GM18909 (cell line): ENCODE data around the gene DYDC1.
"Not testable (repeated sequence)": the region's sequence is repeated elsewhere in the genome, so short reads cannot be mapped to it uniquely, and the experiment has no call there.

Experiments used
- ATAC-seq: cut with Tn5 transposase; IDR thresholded peaks from one replicate; pipeline ENCODE4 v1.9.1; 2021; ENCODE audit warnings: mild to moderate bottlenecking; ENCODE audit not compliant: unreplicated experiment, poor library complexity

Gene DYDC1

GRCh38 chr10:80344912-80345311 lies 11.6 kb downstream of the DYDC1 start:
- ATAC-seq = no peak

GRCh38 chr10:80344276-80344675 lies 12.3 kb downstream of the DYDC1 start:
- no peak for ATAC-seq

GRCh38 chr10:80333983-80334382 lies 22.6 kb downstream of the DYDC1 start:
- ATAC-seq = no peak

- no peak for ATAC-seq
These were observed 31.6 kb downstream of the DYDC1 start for GRCh38 chr10:80324891-80325364.

- ATAC-seq = no peak
These were observed 32.5 kb downstream of the DYDC1 start for GRCh38 chr10:80324086-80324485.

- no peak for ATAC-seq
These were observed 33.2 kb downstream of the DYDC1 start for GRCh38 chr10:80323311-80323710.

GRCh38 chr10:80322711-80323110 lies 33.8 kb downstream of the DYDC1 start:
- ATAC-seq = no peak

GRCh38 chr10:80322158-80322557 lies 34.4 kb downstream of the DYDC1 start:
- no peak for ATAC-seq

GRCh38 chr10:80321183-80321582 lies 35.4 kb downstream of the DYDC1 start:
- no peak for ATAC-seq

GRCh38 chr10:80320377-80320776 lies 36.2 kb downstream of the DYDC1 start:
- no peak for ATAC-seq

- ATAC-seq = no peak
These were observed 36.7 kb downstream of the DYDC1 start for GRCh38 chr10:80319725-80320290.

- no peak for ATAC-seq
These were observed 37.2 kb downstream of the DYDC1 start for GRCh38 chr10:80319318-80319717.

- no peak for ATAC-seq
These were observed 37.8 kb downstream of the DYDC1 start for GRCh38 chr10:80318742-80319141.

- ATAC-seq = no peak
These were observed 41.2 kb downstream of the DYDC1 start for GRCh38 chr10:80315391-80315790.

- ATAC-seq = no peak
These were observed 43.0 kb downstream of the DYDC1 start for GRCh38 chr10:80313523-80313922.

- not testable (repeated sequence) for ATAC-seq
These were observed 50.6 kb downstream of the DYDC1 start for GRCh38 chr10:80305989-80306388.

GRCh38 chr10:80296942-80297341 lies 59.6 kb downstream of the DYDC1 start:
- no peak for ATAC-seq

- no peak for ATAC-seq
These were observed 63.8 kb downstream of the DYDC1 start for GRCh38 chr10:80292607-80293239.

- ATAC-seq = no peak
These were observed 65.9 kb downstream of the DYDC1 start for GRCh38 chr10:80290474-80291220.

GRCh38 chr10:80289451-80290287 lies 66.9 kb downstream of the DYDC1 start, which contains the start of gene MAT1A:
Gene MAT1A (minus strand): TSS chr10:80289658. CDS start chr10:80289423, 235 bp downstream.
- no peak for ATAC-seq

- no peak for ATAC-seq
These were observed 67.7 kb downstream of the DYDC1 start for GRCh38 chr10:80288849-80289248.
